GM18526 (cell line): ENCODE data around the gene MRNIP.

Experiments
- POLR2A ChIP-seq: IDR thresholded peaks from 3 replicates; pipeline ENCODE4 v1.6.1; 2011; ENCODE audit not compliant: insufficient read length; ENCODE audit errors: extremely low read depth

MRNIP gene

GRCh38 chr5:179868541-179868940, 9.9 kb upstream of the MRNIP start:
- no peak for TF ChIP-seq POLR2A

- TF ChIP-seq POLR2A: no peak
Measured at GRCh38 chr5:179867476-179867875, 8.9 kb upstream of the MRNIP start.

GRCh38 chr5:179867079-179867465, 8.5 kb upstream of the MRNIP start:
- no peak for TF ChIP-seq POLR2A

GRCh38 chr5:179866241-179867078, 7.8 kb upstream of the MRNIP start:
- TF ChIP-seq POLR2A: no peak

- TF ChIP-seq POLR2A: no peak
Measured at GRCh38 chr5:179865491-179866240, 7.0 kb upstream of the MRNIP start.

- no peak for TF ChIP-seq POLR2A
Measured at GRCh38 chr5:179864686-179865085, 6.1 kb upstream of the MRNIP start.

- no peak for TF ChIP-seq POLR2A
Measured at GRCh38 chr5:179863449-179864085, 5.0 kb upstream of the MRNIP start.

GRCh38 chr5:179862891-179863290, 4.3 kb upstream of the MRNIP start:
- no peak for TF ChIP-seq POLR2A

- no peak for TF ChIP-seq POLR2A
Measured at GRCh38 chr5:179862296-179862695, 3.7 kb upstream of the MRNIP start.

GRCh38 chr5:179860301-179860700, 1.7 kb upstream of the MRNIP start:
- no peak for TF ChIP-seq POLR2A

- no peak for TF ChIP-seq POLR2A
Measured at GRCh38 chr5:179858241-179858585, 404 bp downstream of the MRNIP start.

GRCh38 chr5:179854356-179854755, 4.3 kb downstream of the MRNIP start:
- TF ChIP-seq POLR2A: no peak

GRCh38 chr5:179852993-179853547, 5.5 kb downstream of the MRNIP start:
- no peak for TF ChIP-seq POLR2A

GRCh38 chr5:179841621-179842020, 17.0 kb downstream of the MRNIP start:
- TF ChIP-seq POLR2A: no peak

GRCh38 chr5:179840766-179841165, 17.9 kb downstream of the MRNIP start:
- TF ChIP-seq POLR2A: no peak

GRCh38 chr5:179840321-179840720, 18.3 kb downstream of the MRNIP start:
- no peak for TF ChIP-seq POLR2A
